Heart left ventricle (tissue), 16 donors: ENCODE data around the gene MLLT3. TPM values are rescaled to one million over a fixed set of nuclear protein-coding genes. Genes with fewer than 3 reads are reported as not detected.

Experiments used
- ATAC-seq, 4 donors: fragments of 200-7000 bp; cut with Tn5 transposase; one replicate each; pipeline ENCODE4 v1.9.1; 2020 to 2022; ENCODE audit warnings: moderate library complexity in 4 of 4, mild to moderate bottlenecking in 3 of 4, moderate number of reproducible peaks in 1 of 4
- DNase-seq, 5 donors: peaks; one replicate each; pipeline ENCODE4 v3.0.0-alpha.2; 2020
- H3K27ac ChIP-seq, 12 donors: fragments of 200-600 bp; sonication (generic) in 4 of 12; one replicate each; pipeline versions ENCODE4 v1.5.0 to v1.8.0; 2016 to 2022; ENCODE audit warnings: mild to moderate bottlenecking in 2 of 12
- H3K27me3 ChIP-seq, 9 donors: fragments of 200-600 bp; sonication (generic) in 2 of 9; one replicate each; pipeline versions ENCODE4 v1.5.1 to v1.8.0; 2016 to 2022; ENCODE audit warnings: mild to moderate bottlenecking in 3 of 9
- H3K36me3 ChIP-seq, 9 donors: fragments of 200-600 bp; sonication (generic) in 2 of 9; one replicate each; pipeline versions ENCODE4 v1.5.0 to v1.8.0; 2018 to 2022; ENCODE audit warnings: mild to moderate bottlenecking in 2 of 9
- H3K4me1 ChIP-seq, 12 donors: fragments of 200-600 bp; sonication (generic) in 4 of 12; one replicate each; pipeline versions ENCODE4 v1.5.0 to v1.8.0; 2016 to 2022; ENCODE audit warnings: mild to moderate bottlenecking in 3 of 12
- H3K4me3 ChIP-seq, 12 donors: fragments of 200-600 bp; sonication (generic) in 4 of 12; one replicate each; pipeline versions ENCODE4 v1.5.0 to v1.8.0; 2017 to 2022; ENCODE audit warnings: mild to moderate bottlenecking in 9 of 12, moderate library complexity in 4 of 12
- H3K9me3 ChIP-seq, 12 donors: fragments of 200-600 bp; sonication (generic) in 4 of 12; one replicate each; pipeline versions ENCODE4 v1.5.0 to v1.8.0; 2016 to 2022; ENCODE audit warnings: mild to moderate bottlenecking in 1 of 12
- CTCF ChIP-seq, 12 donors: fragments of 200-600 bp; sonication (generic) in 4 of 12; IDR thresholded peaks; one replicate each; pipeline versions ENCODE4 v1.5.0 to v1.8.0; 2018 to 2022; ENCODE audit warnings: antibody characterized with exemption in 12 of 12, mild to moderate bottlenecking in 5 of 12
- POLR2A ChIP-seq, 2 donors: fragments of 450-650 bp; IDR thresholded peaks; one replicate each; pipeline ENCODE4 v1.6.1; 2017; ENCODE audit warnings: antibody characterized with exemption in 2 of 2, mild to moderate bottlenecking in 2 of 2, moderate library complexity in 2 of 2
- WGBS, 4 donors: extraction: QIAGEN DNeasy Blood & Tissue Kit in 2 of 4; methylation state at CpG; one replicate each; pipeline versions ENCODE4 v1.1.5 to v1.1.7; 2013 to 2018; 5-methylcytosine and 5-hydroxymethylcytosine counted together
- intact Hi-C, 10 donors: fragments of 100-400 bp; cut with DNase I; formaldehyde crosslinking; loops; one replicate each; pipeline versions ENCODE4 v1.11.1 to v1.14.2; 2022
- microRNA-seq, 4 donors: library from miRNA; unstranded; fragments of <30 nt; microRNA quantifications; one replicate each; pipeline versions ENCODE4 to v1.2.0, GENCODE V29; 2017 to 2020
- polyA plus RNA-seq, 2 donors: library from polyadenylated mRNA; stranded (reverse); fragments of 200-250 nt; gene quantifications; one replicate each; pipeline ENCODE4 v1.2.3, GENCODE V29; 2013
- total RNA-seq, 9 donors: library from RNA; depleted of rRNA in 2 of 9; stranded (reverse); fragments of >200 nt in 2 of 9; fragmentation: NEBNext Ultra II Directional in 3 of 9; extraction: Animal tissue kit (Norgen Biotek cat#: 25700) in 3 of 9; gene quantifications; one replicate each; pipeline versions ENCODE4 v1.1.0 to v1.2.4, GENCODE V29; 2016 to 2023
- donor health status: ischemic (EF 13 %, LVEDD 7.1; RV severe dilation, severe dysfunction).
- donor health status: healthy with polysubstance abuse.
- donor health status: DM: no; HTN: yes; CAD: no.
- donor health status: DM: no; HTN: no; CAD: no.
- donor health status: ischemic (EF 25% LVEDD 6.9; RV normal size, moderate dysfunction).
- donor health status: ischemic (EF 25% LVEDD 5.7; RV mildly dilated, moderate dysfunction).
- donor health status: healthy.
- donor health status: DM: yes; HTN: yes; CAD: no.
- donor health status: ischemic (EF 35%, LVEDD 5.7; RV mildly dilated, moderate dysfunction).
- donor health status: nonischemic (EF 11% LVEDD 7.7; RV severe dilation, severe dysfunction).
- donor health status: DM: yes; HTN: yes; CAD: no.
- donor health status: PGD.
- donor health status: ischemic (EF 29% LVEDD 5.4; RV normal size, mild dysfunction).
- donor health status: nonischemic (EF 23%, LVEDD 6.1; RV moderate dilation, normal function).

MLLT3 gene
- total and polyA plus RNA-seq, 11 donors = 7.5 to 21.0 (median 15.3) TPM

- no peak for ATAC-seq
- intact Hi-C loops = no loop called here
- H3K4me1 ChIP-seq = peaks cover 0 to 6% (median 0%) of the 10 kb centered on the region in 12 donors
- no peaks in the 10 kb centered on the region for H3K27me3 ChIP-seq
- no peak for DNase-seq
- no peak overlapping the region for H3K27ac ChIP-seq
- no peaks in the 10 kb centered on the region for H3K36me3 ChIP-seq
- no peak overlapping the region for H3K4me3 ChIP-seq
- 88 to 93% (median 90%) methylated on average over 6 of the region's 6 CpGs for WGBS, 4 donors
- TF ChIP-seq POLR2A (IDR thresholded peaks at IDR 0.05) (no peak), CTCF (IDR thresholded peaks at IDR 0.05) (no peak)
- no peaks in the 10 kb centered on the region for H3K9me3 ChIP-seq
Observed at GRCh38 chr9:20294046-20294750, 328.1 kb downstream of the MLLT3 start.

GRCh38 chr9:20292002-20292401 lies 330.3 kb downstream of the MLLT3 start:
- Histone ChIP-seq H3K27me3 (no peaks in the 10 kb centered on the region), H3K27ac (no peak overlapping the region), H3K4me3 (no peak overlapping the region), H3K9me3 (peaks cover 0 to 9% (median 0%) of the 10 kb centered on the region in 12 donors), H3K4me1 (peaks cover 0 to 12% (median 0%) of the 10 kb centered on the region in 12 donors), H3K36me3 (no peaks in the 10 kb centered on the region)
- no peak for TF ChIP-seq POLR2A (IDR thresholded peaks at IDR 0.05)
- peak in 1 of 12 donors; percentile 6 for TF ChIP-seq CTCF (IDR thresholded peaks at IDR 0.05)
- DNase-seq = no peak
- 70 to 78% (median 72%) methylated on average over 4 of the region's 4 CpGs for WGBS, 4 donors
- intact Hi-C loops = no loop called here
- no peak for ATAC-seq

Small RNAs within 50 kb of the gene (microRNA-seq; reads per million reads assigned to microRNA genes)
- gene MIR4473 (1.8 to 7.7 (median 5.1) reads per million in 4 donors), gene MIR4474 (0 to 0.45 (median 0.10) reads per million in 4 donors)

Other genes starting within 250 kb of the MLLT3 start
- gene FOCAD, start 61.8 kb upstream of the MLLT3 start, total RNA-seq = 10 to 100 TPM; 25.1 to 39.5 (median 32.6) TPM
- gene FOCAD, start 61.8 kb upstream of the MLLT3 start, polyA plus RNA-seq = 10 to 100 TPM in 1 of 2 donors, 1 to 10 TPM in 1; 8.6 to 15.3 TPM